ENCODE data around the gene TSSC4. TPM values are rescaled to one million over a fixed set of nuclear protein-coding genes. Genes with fewer than 3 reads are reported as not detected.

Gene TSSC4
- polyA plus RNA-seq, 3 donors, result 28.1 to 74.6 (median 52.0) TPM

- no peaks in the 10 kb centered on the region for H3K79me2 ChIP-seq (ENCODE audit: insufficient read depth, low read length)
- H3K27ac Mint-ChIP-seq, result no peak overlapping the region
- H3K36me3 Mint-ChIP-seq, result no peaks in the 10 kb centered on the region
- peaks cover 16 to 29% (median 17%) of the 10 kb centered on the region in 3 donors for H3K27me3 Mint-ChIP-seq (ENCODE audit: low read depth in 3 of 3)
- H3K4me3 Mint-ChIP-seq, result no peak overlapping the region
- H3K36me3 ChIP-seq (replicated peaks in 1 of 2; ENCODE audit: control insufficient read depth in 1 of 2, insufficient read depth in 2 of 2, low read length in 2 of 2), result no peaks in the 10 kb centered on the region
- no peak for TF ChIP-seq CTCF (IDR thresholded peaks at IDR 0.05)
- peaks cover 0 to 3% (median 0%) of the 10 kb centered on the region in 7 donors for H3K9me3 Mint-ChIP-seq
- H3K4me1 Mint-ChIP-seq, result peaks cover 5% of the 10 kb centered on the region
- intact Hi-C loops (cut with micrococcal nuclease), result no loop called here
- no peak overlapping the region for H3K27ac ChIP-seq (ENCODE audit: low read depth in 1 of 2, low read length in 2 of 2)
- H3K4me1 ChIP-seq (ENCODE audit: control insufficient read depth in 1 of 2, insufficient read depth in 2 of 2, low read length in 2 of 2), result no peaks in the 10 kb centered on the region
- no peaks in the 10 kb centered on the region for H3K9me3 ChIP-seq (replicated peaks in 1 of 2; ENCODE audit: control insufficient read depth in 1 of 2, insufficient read depth in 1 of 2, low read length in 2 of 2)
- H3K9ac ChIP-seq (ENCODE audit: insufficient read depth, low read length, poor library complexity, severe bottlenecking), result no peak overlapping the region
- H2AFZ ChIP-seq (ENCODE audit: insufficient read depth, low read depth, low read length, poor library complexity, severe bottlenecking), result no peak overlapping the region
- no peak for DNase-seq
- H4K20me1 ChIP-seq (ENCODE audit: insufficient read depth, low read length), result no peaks in the 10 kb centered on the region
- no peak overlapping the region for H3K4me2 ChIP-seq (replicated peaks; ENCODE audit: extremely low read depth, low read length, poor library complexity, severe bottlenecking)
- WGBS (ENCODE audit: insufficient coverage), result 95% methylated on average over 6 of the region's 7 CpGs
- H3K4me3 ChIP-seq (replicated peaks in 1 of 3; ENCODE audit: low read depth in 2 of 3, low read length in 3 of 3), result no peak overlapping the region
- peaks cover 0 to 2% of the 10 kb centered on the region in 2 donors for H3K27me3 ChIP-seq (ENCODE audit: control insufficient read depth in 2 of 2, insufficient read depth in 2 of 2, low read length in 2 of 2)
Measured at GRCh38 chr11:2362414-2362813, 38.1 kb upstream of the TSSC4 start.

- H3K27me3 ChIP-seq (ENCODE audit: control insufficient read depth in 2 of 2, insufficient read depth in 2 of 2, low read length in 2 of 2), result peaks cover 0 to 2% of the 10 kb centered on the region in 2 donors
- H3K36me3 ChIP-seq (replicated peaks in 1 of 2; ENCODE audit: control insufficient read depth in 1 of 2, insufficient read depth in 2 of 2, low read length in 2 of 2), result no peaks in the 10 kb centered on the region
- TF ChIP-seq CTCF (IDR thresholded peaks at IDR 0.05), result no peak
- H3K36me3 Mint-ChIP-seq, result no peaks in the 10 kb centered on the region
- H3K4me2 ChIP-seq (replicated peaks; ENCODE audit: extremely low read depth, low read length, poor library complexity, severe bottlenecking), result no peak overlapping the region
- intact Hi-C loops (cut with micrococcal nuclease), result no loop called here
- no peak for DNase-seq
- no peaks in the 10 kb centered on the region for H3K4me1 ChIP-seq (ENCODE audit: control insufficient read depth in 1 of 2, insufficient read depth in 2 of 2, low read length in 2 of 2)
- H3K9me3 Mint-ChIP-seq, result peaks cover 0 to 3% (median 0%) of the 10 kb centered on the region in 7 donors
- H3K27ac Mint-ChIP-seq, result no peak overlapping the region
- no peaks in the 10 kb centered on the region for H4K20me1 ChIP-seq (ENCODE audit: insufficient read depth, low read length)
- H3K27me3 Mint-ChIP-seq (ENCODE audit: low read depth in 3 of 3), result peaks cover 15 to 34% (median 17%) of the 10 kb centered on the region in 3 donors
- no peak overlapping the region for H3K4me3 ChIP-seq (replicated peaks in 1 of 3; ENCODE audit: low read depth in 2 of 3, low read length in 3 of 3)
- no peak overlapping the region for H3K4me3 Mint-ChIP-seq
- WGBS (ENCODE audit: insufficient coverage), result 89% methylated on average over 10 of the region's 10 CpGs
- H3K79me2 ChIP-seq (ENCODE audit: insufficient read depth, low read length), result no peaks in the 10 kb centered on the region
- H3K4me1 Mint-ChIP-seq, result peaks cover 5% of the 10 kb centered on the region
- no peak overlapping the region for H3K27ac ChIP-seq (ENCODE audit: low read depth in 1 of 2, low read length in 2 of 2)
- H3K9ac ChIP-seq (ENCODE audit: insufficient read depth, low read length, poor library complexity, severe bottlenecking), result no peak overlapping the region
- H2AFZ ChIP-seq (ENCODE audit: insufficient read depth, low read depth, low read length, poor library complexity, severe bottlenecking), result no peak overlapping the region
- no peaks in the 10 kb centered on the region for H3K9me3 ChIP-seq (replicated peaks in 1 of 2; ENCODE audit: control insufficient read depth in 1 of 2, insufficient read depth in 1 of 2, low read length in 2 of 2)
Measured at GRCh38 chr11:2363130-2363529, 37.4 kb upstream of the TSSC4 start.
